ENCODE results near the gene USP54.

DNA sequence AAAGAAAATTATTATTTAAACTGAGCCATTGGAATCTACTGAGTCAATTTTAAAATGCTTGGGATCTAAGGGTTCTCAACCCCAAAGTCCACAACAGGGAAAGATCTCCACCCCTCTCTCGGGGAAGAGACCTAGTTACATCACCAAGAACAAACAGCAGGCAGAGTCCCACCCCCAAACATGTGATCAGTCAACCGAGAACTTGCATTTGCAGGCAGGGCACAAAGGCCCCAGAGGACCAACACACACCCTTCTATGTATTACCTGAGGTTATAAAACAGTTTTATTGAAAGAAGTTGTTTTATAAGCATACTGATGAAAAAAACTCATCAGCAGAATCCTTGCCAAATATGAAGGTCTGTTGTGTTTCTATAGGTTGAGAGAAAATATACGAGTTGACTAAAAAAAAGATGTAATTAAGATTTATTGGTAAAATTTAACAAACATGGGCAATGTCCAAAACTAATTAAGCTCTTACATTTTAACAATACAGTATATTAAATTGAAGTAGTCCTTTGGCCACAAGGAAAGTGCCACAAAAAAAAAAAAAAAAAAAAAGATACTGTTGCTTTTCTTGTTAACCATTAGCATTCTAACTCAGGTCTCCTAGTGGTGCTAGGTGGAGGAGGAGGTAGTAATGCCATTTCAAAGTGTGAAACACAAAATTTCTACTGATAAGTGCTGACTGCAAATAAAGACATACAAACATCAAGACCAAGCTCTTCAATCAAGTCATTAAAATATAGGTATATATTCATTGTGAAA is 975 bp upstream of the USP54 start:
- TF ChIP-seq, protein P1, sequence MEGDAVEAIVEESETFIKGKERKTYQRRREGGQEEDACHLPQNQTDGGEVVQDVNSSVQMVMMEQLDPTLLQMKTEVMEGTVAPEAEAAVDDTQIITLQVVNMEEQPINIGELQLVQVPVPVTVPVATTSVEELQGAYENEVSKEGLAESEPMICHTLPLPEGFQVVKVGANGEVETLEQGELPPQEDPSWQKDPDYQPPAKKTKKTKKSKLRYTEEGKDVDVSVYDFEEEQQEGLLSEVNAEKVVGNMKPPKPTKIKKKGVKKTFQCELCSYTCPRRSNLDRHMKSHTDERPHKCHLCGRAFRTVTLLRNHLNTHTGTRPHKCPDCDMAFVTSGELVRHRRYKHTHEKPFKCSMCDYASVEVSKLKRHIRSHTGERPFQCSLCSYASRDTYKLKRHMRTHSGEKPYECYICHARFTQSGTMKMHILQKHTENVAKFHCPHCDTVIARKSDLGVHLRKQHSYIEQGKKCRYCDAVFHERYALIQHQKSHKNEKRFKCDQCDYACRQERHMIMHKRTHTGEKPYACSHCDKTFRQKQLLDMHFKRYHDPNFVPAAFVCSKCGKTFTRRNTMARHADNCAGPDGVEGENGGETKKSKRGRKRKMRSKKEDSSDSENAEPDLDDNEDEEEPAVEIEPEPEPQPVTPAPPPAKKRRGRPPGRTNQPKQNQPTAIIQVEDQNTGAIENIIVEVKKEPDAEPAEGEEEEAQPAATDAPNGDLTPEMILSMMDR (IDR thresholded peaks at IDR 0.05), result no peak
- no peak for TF ChIP-seq POLR2A (IDR thresholded peaks at IDR 0.05)

All from right lobe of liver (tissue), 4 donors.